ENCODE measurements around the gene NTN1.

NTN1 gene

DNA sequence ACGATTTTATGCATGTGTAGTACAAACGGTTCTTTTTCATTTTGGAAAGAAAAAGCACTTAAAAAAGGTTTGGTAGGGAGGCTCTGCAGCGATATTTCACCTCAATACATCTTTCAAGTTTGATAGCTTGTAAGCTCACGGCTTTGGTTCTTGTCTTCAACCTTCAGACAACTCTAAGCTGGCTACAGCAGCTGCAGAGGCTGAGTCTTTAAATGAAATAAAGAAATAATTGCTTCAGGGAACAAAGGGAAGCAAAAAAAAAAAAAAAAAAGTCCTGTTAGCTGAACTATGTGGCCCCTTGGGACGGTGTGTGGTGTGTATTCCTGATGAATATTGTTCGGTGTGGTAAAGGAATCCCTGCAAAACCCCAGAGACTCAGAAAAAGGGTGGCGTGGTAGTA lies 265.1 kb downstream of the NTN1 start:
- no peak for DNase-seq

DNA sequence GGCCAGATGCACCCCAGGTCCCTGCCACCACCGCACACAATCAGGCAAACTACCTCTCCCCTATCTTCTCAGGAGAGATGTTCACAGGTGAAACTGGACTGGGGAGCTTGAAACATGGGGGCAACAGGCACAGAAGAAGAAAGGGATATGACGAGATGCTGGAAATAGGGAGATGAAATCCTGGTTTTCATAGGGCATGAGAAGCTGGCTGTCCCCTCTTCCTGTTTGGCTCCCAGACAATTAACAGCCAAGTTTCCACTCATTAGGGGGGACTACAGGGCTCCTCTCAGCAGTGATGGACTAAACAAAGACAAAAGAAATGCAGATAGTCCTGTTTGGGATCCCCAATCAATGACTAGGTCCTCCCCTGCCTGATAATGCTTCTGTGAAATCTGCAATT lies 266.0 kb downstream of the NTN1 start:
- DNase-seq, result no peak

DNA sequence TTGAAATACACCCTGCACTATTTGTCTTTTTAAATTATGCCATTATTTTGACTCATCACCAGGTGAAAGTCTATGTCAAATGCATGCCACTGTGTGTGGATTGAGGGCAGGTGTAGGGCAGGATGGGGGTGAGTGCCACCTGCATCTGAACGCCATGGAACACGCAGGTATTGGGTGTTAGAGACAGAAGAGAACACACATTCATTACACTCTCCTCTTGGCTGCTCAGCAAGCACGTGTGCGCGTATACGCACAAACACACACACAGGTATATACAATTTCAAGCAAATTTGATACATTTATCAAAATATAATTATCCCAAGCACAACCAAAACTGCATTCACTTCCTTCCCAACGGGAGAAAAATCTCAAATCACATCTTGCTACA lies 268.9 kb downstream of the NTN1 start:
- peak; percentile 64 for DNase-seq

DNA sequence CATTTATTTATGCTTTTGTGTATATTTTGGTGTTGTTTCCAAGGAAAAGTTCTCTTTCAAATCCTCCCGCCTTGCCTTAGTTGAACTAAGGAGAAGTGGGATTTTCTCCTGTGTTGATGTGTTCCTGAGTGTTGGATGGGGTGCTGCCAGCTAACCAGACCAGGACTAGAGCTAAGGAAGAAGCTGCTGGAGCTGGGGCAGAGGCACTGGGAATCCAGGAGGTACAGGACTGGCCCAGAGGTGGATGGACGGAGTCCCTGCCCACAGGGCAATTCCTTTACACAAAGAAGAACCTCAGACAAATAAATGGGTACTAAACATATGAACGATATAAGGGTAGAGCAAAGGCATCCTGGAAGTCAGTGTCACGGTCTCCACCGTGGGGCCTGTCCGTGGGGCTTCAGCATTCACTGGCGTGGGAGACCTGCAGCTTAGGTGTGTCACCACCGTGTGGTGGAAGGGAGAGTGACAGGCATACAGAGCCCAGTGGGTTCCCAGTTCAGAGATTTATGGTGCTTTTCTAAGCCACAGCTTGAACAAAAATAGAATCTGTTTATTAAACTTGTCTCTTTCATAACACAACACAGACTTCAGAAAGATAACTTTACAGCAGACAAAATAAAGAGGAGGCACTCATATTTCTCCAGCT lies 270.7 kb downstream of the NTN1 start:
- DNase-seq, result peak; percentile 75

DNA sequence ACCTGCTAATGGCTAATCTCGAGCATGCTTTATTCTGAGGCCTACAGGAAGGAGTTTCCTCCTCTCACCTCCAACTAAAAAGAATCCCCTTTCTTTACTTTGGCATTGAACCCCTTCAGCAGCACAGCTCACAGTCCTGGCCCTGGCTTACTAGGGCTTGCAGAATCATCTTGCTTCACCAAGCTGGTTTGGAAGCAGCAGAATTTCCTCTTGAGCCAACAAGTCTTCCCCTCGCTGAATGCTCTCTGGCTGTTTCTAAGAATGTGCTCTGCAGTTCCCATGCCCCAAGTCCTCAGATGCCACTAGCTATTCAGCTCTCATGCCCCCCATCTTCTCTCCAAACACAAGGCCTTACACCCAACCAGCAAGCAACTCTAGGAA lies 271.2 kb downstream of the NTN1 start:
- DNase-seq, result no peak

All from activated effector memory CD4-positive, alpha-beta T cell treated with anti-CD3 and anti-CD28 coated beads, Interleukin-2, amount 50 U/mL, for 16 hours (primary cell).